Nephron progenitor cell (in vitro differentiated cells): ENCODE data around the gene TAF1B.

Experiments used
- DNase-seq: peaks from one replicate; pipeline ENCODE4 v3.0.0; 2021
- H3K27ac Mint-ChIP-seq: 2 replicates; pipeline ENCODE4 v1.8.0; 2021; ENCODE audit warnings: mild to moderate bottlenecking, moderate library complexity, mixed read lengths
- H3K27me3 Mint-ChIP-seq: 2 replicates; pipeline ENCODE4 v1.8.0; 2021; ENCODE audit warnings: mild to moderate bottlenecking, low read depth, mixed read lengths; ENCODE audit not compliant: poor library complexity
- H3K36me3 Mint-ChIP-seq: 2 replicates; pipeline ENCODE4 v1.8.0; 2021; ENCODE audit warnings: low read depth, mixed read lengths
- H3K4me1 Mint-ChIP-seq: 2 replicates; pipeline ENCODE4 v1.8.0; 2021; ENCODE audit warnings: mixed read lengths
- H3K4me3 Mint-ChIP-seq: 2 replicates; pipeline ENCODE4 v1.8.0; 2021; ENCODE audit warnings: mild to moderate bottlenecking, moderate library complexity, mixed read lengths
- H3K9me3 Mint-ChIP-seq: 2 replicates; pipeline ENCODE4 v1.8.0; 2021; ENCODE audit warnings: mild to moderate bottlenecking, moderate library complexity, mixed read lengths
- CTCF ChIP-seq: fragments of 200-600 bp; sonication (generic); IDR thresholded peaks from 2 replicates; pipeline ENCODE4 v1.5.0; 2021; ENCODE audit warnings: antibody characterized with exemption

TAF1B gene

GRCh38 chr2:9965119-9965822 lies 122.0 kb downstream of the TAF1B start:
- no peak for TF ChIP-seq CTCF
- no peaks in the 10 kb centered on the region for H3K36me3 Mint-ChIP-seq
- no peak overlapping the region for H3K27ac Mint-ChIP-seq
- peaks cover 7% of the 10 kb centered on the region for H3K27me3 Mint-ChIP-seq
- DNase-seq, result no peak
- H3K9me3 Mint-ChIP-seq, result no peaks in the 10 kb centered on the region
- peaks cover 39% of the 10 kb centered on the region for H3K4me1 Mint-ChIP-seq
- H3K4me3 Mint-ChIP-seq, result no peak overlapping the region

GRCh38 chr2:9966491-9967022 lies 123.3 kb downstream of the TAF1B start:
- Mint-ChIP-seq H3K36me3 (no peaks in the 10 kb centered on the region), H3K4me1 (peaks cover 48% of the 10 kb centered on the region), H3K27me3 (peaks cover 7% of the 10 kb centered on the region), H3K9me3 (no peaks in the 10 kb centered on the region), H3K4me3 (no peak overlapping the region), H3K27ac (no peak overlapping the region)
- TF ChIP-seq CTCF, result no peak
- no peak for DNase-seq

GRCh38 chr2:9967053-9967775 lies 123.9 kb downstream of the TAF1B start:
- Mint-ChIP-seq H3K4me3 (no peak overlapping the region), H3K27ac (no peak overlapping the region), H3K27me3 (peaks cover 4% of the 10 kb centered on the region), H3K9me3 (no peaks in the 10 kb centered on the region), H3K36me3 (no peaks in the 10 kb centered on the region), H3K4me1 (peaks cover 49% of the 10 kb centered on the region)
- TF ChIP-seq CTCF, result no peak
- no peak for DNase-seq

GRCh38 chr2:9968553-9969497 lies 125.6 kb downstream of the TAF1B start:
- H3K36me3 Mint-ChIP-seq, result no peaks in the 10 kb centered on the region
- no peak for DNase-seq
- no peaks in the 10 kb centered on the region for H3K9me3 Mint-ChIP-seq
- peaks cover 4% of the 10 kb centered on the region for H3K27me3 Mint-ChIP-seq
- H3K27ac Mint-ChIP-seq, result no peak overlapping the region
- H3K4me3 Mint-ChIP-seq, result peak overlapping the region; percentile 9
- no peak for TF ChIP-seq CTCF
- H3K4me1 Mint-ChIP-seq, result peaks cover 65% of the 10 kb centered on the region

- Mint-ChIP-seq H3K36me3 (no peaks in the 10 kb centered on the region), H3K4me1 (peaks cover 78% of the 10 kb centered on the region), H3K4me3 (peak overlapping the region; percentile 42), H3K9me3 (no peaks in the 10 kb centered on the region), H3K27ac (peak overlapping the region; percentile 80), H3K27me3 (peaks cover 2% of the 10 kb centered on the region)
- no peak for TF ChIP-seq CTCF
- no peak for DNase-seq
Observed at GRCh38 chr2:9970200-9971044, 127.1 kb downstream of the TAF1B start.
